SK-N-SH treated with all-trans-retinoic acid at 6 μM for 48 hours (cell line): ENCODE data around the gene PET100.

Experiments
- BACH2 ChIP-seq: fragments of 250-450 bp; sonication (Bioruptor Pico); IDR thresholded peaks from 2 replicates; pipeline ENCODE4 v1.9.0; 2021; ENCODE audit warnings: mild to moderate bottlenecking, borderline replicate concordance
- ESRRG ChIP-seq: fragments of 250-450 bp; sonication (Bioruptor Pico); IDR thresholded peaks from 2 replicates; pipeline ENCODE4 v1.6.1; 2021; ENCODE audit warnings: mild to moderate bottlenecking
- RARB ChIP-seq: fragments of 250-450 bp; sonication (Bioruptor Pico); IDR thresholded peaks from 2 replicates; pipeline ENCODE4 v1.8.0; 2021; ENCODE audit warnings: mild to moderate bottlenecking, moderate library complexity
- TCF4 ChIP-seq: fragments of 250-450 bp; sonication (Bioruptor Pico); IDR thresholded peaks from 2 replicates; pipeline ENCODE4 v1.8.0; 2021; ENCODE audit warnings: mild to moderate bottlenecking, moderate library complexity, borderline replicate concordance
- TOX ChIP-seq: fragments of 250-450 bp; sonication (Bioruptor Pico); IDR thresholded peaks from 2 replicates; pipeline ENCODE4 v1.8.0; 2021; ENCODE audit warnings: mild to moderate bottlenecking, moderate library complexity, borderline replicate concordance
- ZC3H10 ChIP-seq: fragments of 250-450 bp; sonication (Bioruptor Pico); IDR thresholded peaks from 2 replicates; pipeline ENCODE4 v1.5.1; 2021; ENCODE audit warnings: mild to moderate bottlenecking, moderate library complexity
- ZFP3 ChIP-seq: fragments of 250-450 bp; sonication (Bioruptor Pico); IDR thresholded peaks from 2 replicates; pipeline ENCODE4 v1.5.0; 2020; ENCODE audit warnings: mild to moderate bottlenecking, moderate library complexity
- ZNF70 ChIP-seq: fragments of 450-650 bp; formaldehyde crosslinking; IDR thresholded peaks from 2 replicates; pipeline ENCODE4 v1.5.0; 2020; ENCODE audit warnings: mild to moderate bottlenecking, moderate library complexity
- ZNF8 ChIP-seq: fragments of 450-650 bp; formaldehyde crosslinking; IDR thresholded peaks from 2 replicates; pipeline ENCODE4 v1.5.0; 2020; ENCODE audit warnings: mild to moderate bottlenecking, moderate library complexity
- TF ChIP-seq, protein P1 (sequence below): fragments of 250-450 bp; sonication (Bioruptor Pico); IDR thresholded peaks from 2 replicates; pipeline ENCODE4 v1.5.0; 2020; ENCODE audit warnings: mild to moderate bottlenecking, moderate library complexity
- TF ChIP-seq, protein P2 (sequence below): fragments of 250-450 bp; sonication (Bioruptor Pico); IDR thresholded peaks from 2 replicates; pipeline ENCODE4 v1.8.0; 2020; ENCODE audit warnings: mild to moderate bottlenecking, moderate library complexity, borderline replicate concordance
- TF ChIP-seq, protein P3 (sequence below): fragments of 250-450 bp; sonication (Bioruptor Pico); IDR thresholded peaks from 2 replicates; pipeline ENCODE4 v1.5.1; 2021; ENCODE audit warnings: mild to moderate bottlenecking, moderate library complexity

DNA sequence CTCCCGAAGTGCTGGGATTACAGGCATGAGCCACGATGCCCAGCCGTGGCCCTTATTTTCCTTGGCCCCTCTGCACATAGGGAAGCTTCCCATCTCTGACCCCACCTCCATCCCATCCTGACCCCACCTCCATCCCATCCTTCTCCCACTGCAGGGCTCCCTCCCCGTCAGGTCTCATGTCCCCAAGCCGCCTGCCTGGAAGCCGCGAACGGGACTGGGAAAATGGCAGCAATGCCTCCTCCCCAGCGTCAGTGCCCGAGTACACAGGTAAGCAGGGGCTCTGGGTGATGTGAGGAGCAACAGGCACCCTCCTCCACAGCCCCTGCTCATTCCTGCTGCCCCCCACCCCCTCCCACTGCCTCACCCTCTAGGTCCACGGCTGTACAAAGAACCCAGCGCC is 12.4 kb upstream of the PET100 start:
- TF ChIP-seq ZFP3 (CRISPR knock-in tag) (no peak), RARB (CRISPR knock-in tag) (no peak), ZNF8 (CRISPR knock-in tag) (no peak), BACH2 (no peak), ZC3H10 (CRISPR knock-in tag) (no peak), TCF4 (CRISPR knock-in tag) (no peak), ZNF70 (CRISPR knock-in tag) (no peak), TOX (CRISPR knock-in tag) (no peak), ESRRG (CRISPR knock-in tag) (no peak)
- TF ChIP-seq, protein P1, sequence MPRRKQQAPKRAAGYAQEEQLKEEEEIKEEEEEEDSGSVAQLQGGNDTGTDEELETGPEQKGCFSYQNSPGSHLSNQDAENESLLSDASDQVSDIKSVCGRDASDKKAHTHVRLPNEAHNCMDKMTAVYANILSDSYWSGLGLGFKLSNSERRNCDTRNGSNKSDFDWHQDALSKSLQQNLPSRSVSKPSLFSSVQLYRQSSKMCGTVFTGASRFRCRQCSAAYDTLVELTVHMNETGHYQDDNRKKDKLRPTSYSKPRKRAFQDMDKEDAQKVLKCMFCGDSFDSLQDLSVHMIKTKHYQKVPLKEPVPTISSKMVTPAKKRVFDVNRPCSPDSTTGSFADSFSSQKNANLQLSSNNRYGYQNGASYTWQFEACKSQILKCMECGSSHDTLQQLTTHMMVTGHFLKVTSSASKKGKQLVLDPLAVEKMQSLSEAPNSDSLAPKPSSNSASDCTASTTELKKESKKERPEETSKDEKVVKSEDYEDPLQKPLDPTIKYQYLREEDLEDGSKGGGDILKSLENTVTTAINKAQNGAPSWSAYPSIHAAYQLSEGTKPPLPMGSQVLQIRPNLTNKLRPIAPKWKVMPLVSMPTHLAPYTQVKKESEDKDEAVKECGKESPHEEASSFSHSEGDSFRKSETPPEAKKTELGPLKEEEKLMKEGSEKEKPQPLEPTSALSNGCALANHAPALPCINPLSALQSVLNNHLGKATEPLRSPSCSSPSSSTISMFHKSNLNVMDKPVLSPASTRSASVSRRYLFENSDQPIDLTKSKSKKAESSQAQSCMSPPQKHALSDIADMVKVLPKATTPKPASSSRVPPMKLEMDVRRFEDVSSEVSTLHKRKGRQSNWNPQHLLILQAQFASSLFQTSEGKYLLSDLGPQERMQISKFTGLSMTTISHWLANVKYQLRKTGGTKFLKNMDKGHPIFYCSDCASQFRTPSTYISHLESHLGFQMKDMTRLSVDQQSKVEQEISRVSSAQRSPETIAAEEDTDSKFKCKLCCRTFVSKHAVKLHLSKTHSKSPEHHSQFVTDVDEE = no peak
- TF ChIP-seq, protein P2, sequence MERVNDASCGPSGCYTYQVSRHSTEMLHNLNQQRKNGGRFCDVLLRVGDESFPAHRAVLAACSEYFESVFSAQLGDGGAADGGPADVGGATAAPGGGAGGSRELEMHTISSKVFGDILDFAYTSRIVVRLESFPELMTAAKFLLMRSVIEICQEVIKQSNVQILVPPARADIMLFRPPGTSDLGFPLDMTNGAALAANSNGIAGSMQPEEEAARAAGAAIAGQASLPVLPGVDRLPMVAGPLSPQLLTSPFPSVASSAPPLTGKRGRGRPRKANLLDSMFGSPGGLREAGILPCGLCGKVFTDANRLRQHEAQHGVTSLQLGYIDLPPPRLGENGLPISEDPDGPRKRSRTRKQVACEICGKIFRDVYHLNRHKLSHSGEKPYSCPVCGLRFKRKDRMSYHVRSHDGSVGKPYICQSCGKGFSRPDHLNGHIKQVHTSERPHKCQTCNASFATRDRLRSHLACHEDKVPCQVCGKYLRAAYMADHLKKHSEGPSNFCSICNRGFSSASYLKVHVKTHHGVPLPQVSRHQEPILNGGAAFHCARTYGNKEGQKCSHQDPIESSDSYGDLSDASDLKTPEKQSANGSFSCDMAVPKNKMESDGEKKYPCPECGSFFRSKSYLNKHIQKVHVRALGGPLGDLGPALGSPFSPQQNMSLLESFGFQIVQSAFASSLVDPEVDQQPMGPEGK = no peak
- TF ChIP-seq, protein P3, sequence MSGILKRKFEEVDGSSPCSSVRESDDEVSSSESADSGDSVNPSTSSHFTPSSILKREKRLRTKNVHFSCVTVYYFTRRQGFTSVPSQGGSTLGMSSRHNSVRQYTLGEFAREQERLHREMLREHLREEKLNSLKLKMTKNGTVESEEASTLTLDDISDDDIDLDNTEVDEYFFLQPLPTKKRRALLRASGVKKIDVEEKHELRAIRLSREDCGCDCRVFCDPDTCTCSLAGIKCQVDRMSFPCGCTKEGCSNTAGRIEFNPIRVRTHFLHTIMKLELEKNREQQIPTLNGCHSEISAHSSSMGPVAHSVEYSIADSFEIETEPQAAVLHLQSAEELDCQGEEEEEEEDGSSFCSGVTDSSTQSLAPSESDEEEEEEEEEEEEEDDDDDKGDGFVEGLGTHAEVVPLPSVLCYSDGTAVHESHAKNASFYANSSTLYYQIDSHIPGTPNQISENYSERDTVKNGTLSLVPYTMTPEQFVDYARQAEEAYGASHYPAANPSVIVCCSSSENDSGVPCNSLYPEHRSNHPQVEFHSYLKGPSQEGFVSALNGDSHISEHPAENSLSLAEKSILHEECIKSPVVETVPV = no peak
